LHCN-M2 (cell line): Measurements from ENCODE around the gene ZFP62. TPM values are rescaled to one million over a fixed set of nuclear protein-coding genes. Genes with fewer than 3 reads are reported as not detected.
A peak's percentile ranks its signal among the peaks of the same experiment; 100 is the strongest.
"Not testable (repeated sequence)": the region's sequence is repeated elsewhere in the genome, so short reads cannot be mapped to it uniquely, and the experiment has no call there.

Source experiments
- DNase-seq: peaks from one replicate; pipeline ENCODE4 v3.0.0-alpha.2; 2012; ENCODE audit warnings: low read depth
- total RNA-seq: library from RNA; depleted of rRNA; stranded (reverse); fragments of >200 nt; gene quantifications from 2 replicates; pipeline ENCODE4 v1.2.3, GENCODE V29; 2014

The ZFP62 gene
- total RNA-seq, 1 experiment from 2014 or later: 18.0 TPM

GRCh38 chr5:180830253-180831138 is 30.6 kb downstream of the ZFP62 start:
- peak; percentile 54 for DNase-seq

GRCh38 chr5:180829726-180830125 is 31.4 kb downstream of the ZFP62 start:
- no peak for DNase-seq

GRCh38 chr5:180828756-180829531 is 32.1 kb downstream of the ZFP62 start:
- not testable (repeated sequence) for DNase-seq

GRCh38 chr5:180827374-180827773 is 33.7 kb downstream of the ZFP62 start:
- not testable (repeated sequence) for DNase-seq

GRCh38 chr5:180825768-180826525 is 35.1 kb downstream of the ZFP62 start:
- DNase-seq: peak; percentile 81

- peak; percentile 46 for DNase-seq
These were observed 36.2 kb downstream of the ZFP62 start for GRCh38 chr5:180824630-180825476.

GRCh38 chr5:180823940-180824629 is 37.0 kb downstream of the ZFP62 start:
- DNase-seq: no peak

- DNase-seq: no peak
These were observed 37.7 kb downstream of the ZFP62 start for GRCh38 chr5:180823346-180823745.

- no peak for DNase-seq
These were observed 39.5 kb downstream of the ZFP62 start for GRCh38 chr5:180821538-180821937.

- no peak for DNase-seq
These were observed 40.2 kb downstream of the ZFP62 start for GRCh38 chr5:180820788-180821321.

- no peak for DNase-seq
These were observed 42.3 kb downstream of the ZFP62 start for GRCh38 chr5:180818677-180819341.

GRCh38 chr5:180817893-180818674 is 43.0 kb downstream of the ZFP62 start:
- peak; percentile 41 for DNase-seq

GRCh38 chr5:180816608-180817534 is 44.2 kb downstream of the ZFP62 start:
- no peak for DNase-seq

- DNase-seq: no peak
These were observed 45.7 kb downstream of the ZFP62 start for GRCh38 chr5:180815293-180815917.

- DNase-seq: no peak
These were observed 47.7 kb downstream of the ZFP62 start for GRCh38 chr5:180813420-180813819.

GRCh38 chr5:180811623-180812124 is 49.4 kb downstream of the ZFP62 start:
- no peak for DNase-seq
